Nephron (organoid): ENCODE measurements around the gene TMEM120B.

Experiments
- H3K27ac Mint-ChIP-seq, 3 experiments: 2 replicates each; pipeline ENCODE4 v1.8.0; 2020; ENCODE audit warnings: mixed read lengths in 3 of 3, mild to moderate bottlenecking in 2 of 3, moderate library complexity in 1 of 3
- H3K27me3 Mint-ChIP-seq: 2 replicates; pipeline ENCODE4 v1.8.0; 2021; ENCODE audit warnings: low read depth, mild to moderate bottlenecking, moderate library complexity, mixed read lengths
- H3K36me3 Mint-ChIP-seq: 2 replicates; pipeline ENCODE4 v1.8.0; 2020; ENCODE audit warnings: low read depth, mixed read lengths
- H3K4me1 Mint-ChIP-seq: 2 replicates; pipeline ENCODE4 v1.8.0; 2020; ENCODE audit warnings: mixed read lengths
- H3K4me3 Mint-ChIP-seq, 3 experiments: 2 replicates each; pipeline ENCODE4 v1.8.0; 2020; ENCODE audit warnings: mild to moderate bottlenecking in 3 of 3, mixed read lengths in 3 of 3, moderate library complexity in 2 of 3
- H3K9me3 Mint-ChIP-seq: 2 replicates; pipeline ENCODE4 v1.8.0; 2020; ENCODE audit warnings: mixed read lengths
- CTCF ChIP-seq, 3 experiments: fragments of 200-600 bp; sonication (generic); IDR thresholded peaks; one replicate each; pipeline ENCODE4 v1.5.0; 2021; ENCODE audit warnings: antibody characterized with exemption in 3 of 3; ENCODE audit not compliant: unreplicated experiment in 3 of 3

Gene TMEM120B

DNA sequence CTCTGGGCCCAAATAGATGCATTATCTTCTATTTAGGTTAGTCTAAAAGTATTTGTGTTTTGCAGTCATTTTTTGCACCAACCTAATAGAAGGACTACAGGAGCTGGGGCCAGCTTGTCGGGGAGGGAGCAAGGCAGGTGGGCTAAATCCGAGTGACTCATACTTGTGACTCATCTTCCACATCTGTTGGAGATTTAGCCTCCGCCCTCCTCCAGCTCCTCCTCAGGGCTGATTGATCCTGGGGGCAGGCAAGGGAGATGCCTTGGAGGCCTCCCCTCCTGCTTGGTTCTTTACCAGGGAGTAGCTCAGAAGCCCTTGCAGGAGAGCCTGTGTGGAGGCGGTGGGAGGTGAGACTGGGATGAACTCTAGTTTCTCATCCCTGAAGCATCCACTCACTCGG is 53.0 kb downstream of the TMEM120B start:
- no peaks in the 10 kb centered on the region for H3K9me3 Mint-ChIP-seq
- H3K4me1 Mint-ChIP-seq, result peaks cover 37% of the 10 kb centered on the region
- no peaks in the 10 kb centered on the region for H3K27me3 Mint-ChIP-seq
- H3K4me3 Mint-ChIP-seq, result no peak overlapping the region
- peaks cover 4% of the 10 kb centered on the region for H3K36me3 Mint-ChIP-seq
- TF ChIP-seq CTCF (IDR thresholded peaks at IDR 0.05; ENCODE audit: unreplicated experiment in 3 of 3), result no peak
- peak overlapping the region in 2 of 3 experiments; percentile 37 to 44 for H3K27ac Mint-ChIP-seq

- TF ChIP-seq CTCF (IDR thresholded peaks at IDR 0.05; ENCODE audit: unreplicated experiment in 3 of 3), result no peak
- Mint-ChIP-seq H3K27me3 (no peaks in the 10 kb centered on the region), H3K4me3 (no peak overlapping the region), H3K4me1 (peaks cover 44% of the 10 kb centered on the region), H3K27ac (no peak overlapping the region), H3K9me3 (no peaks in the 10 kb centered on the region), H3K36me3 (peaks cover 4% of the 10 kb centered on the region)
Measured at GRCh38 chr12:121766290-121767039, 53.9 kb downstream of the TMEM120B start.

- H3K36me3 Mint-ChIP-seq, result no peaks in the 10 kb centered on the region
- H3K4me3 Mint-ChIP-seq, result no peak overlapping the region
- TF ChIP-seq CTCF (IDR thresholded peaks at IDR 0.05; ENCODE audit: unreplicated experiment in 3 of 3), result no peak
- H3K27ac Mint-ChIP-seq, result peak overlapping the region; percentile 75 to 95 (median 93)
- no peaks in the 10 kb centered on the region for H3K9me3 Mint-ChIP-seq
- H3K4me1 Mint-ChIP-seq, result peaks cover 40% of the 10 kb centered on the region
- no peaks in the 10 kb centered on the region for H3K27me3 Mint-ChIP-seq
Measured at GRCh38 chr12:121767525-121768016, 55.0 kb downstream of the TMEM120B start.

DNA sequence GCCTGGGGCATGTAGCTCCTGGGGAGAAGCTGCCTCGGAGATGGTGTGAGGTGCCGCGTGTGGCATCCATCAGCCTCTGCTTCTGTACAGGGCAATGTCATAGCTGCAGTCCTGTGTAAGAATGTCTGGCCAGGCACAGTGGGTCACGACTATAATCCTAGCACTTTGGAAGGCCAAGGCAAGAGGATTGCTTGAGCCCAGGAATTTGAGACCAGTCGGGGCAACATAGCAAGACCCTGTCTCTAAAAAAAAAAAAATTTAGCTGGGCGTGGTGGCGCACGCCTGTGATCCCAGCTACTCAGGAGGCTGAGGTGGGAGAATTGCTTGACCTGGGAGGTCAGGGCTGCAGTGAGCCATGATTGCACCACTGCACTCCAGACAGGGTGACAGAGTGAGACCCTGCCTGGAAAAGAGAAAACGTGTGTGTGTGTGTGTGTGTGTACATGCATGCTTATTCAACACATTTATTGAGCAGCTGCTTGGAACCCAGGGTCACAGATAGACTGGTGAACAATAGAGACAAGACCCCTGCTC is 56.8 kb downstream of the TMEM120B start:
- Mint-ChIP-seq H3K4me3 (no peak overlapping the region), H3K4me1 (peaks cover 52% of the 10 kb centered on the region), H3K36me3 (no peaks in the 10 kb centered on the region), H3K9me3 (no peaks in the 10 kb centered on the region), H3K27me3 (no peaks in the 10 kb centered on the region), H3K27ac (peak overlapping the region; percentile 29 to 63 (median 56))
- no peak for TF ChIP-seq CTCF (IDR thresholded peaks at IDR 0.05; ENCODE audit: unreplicated experiment in 3 of 3)

DNA sequence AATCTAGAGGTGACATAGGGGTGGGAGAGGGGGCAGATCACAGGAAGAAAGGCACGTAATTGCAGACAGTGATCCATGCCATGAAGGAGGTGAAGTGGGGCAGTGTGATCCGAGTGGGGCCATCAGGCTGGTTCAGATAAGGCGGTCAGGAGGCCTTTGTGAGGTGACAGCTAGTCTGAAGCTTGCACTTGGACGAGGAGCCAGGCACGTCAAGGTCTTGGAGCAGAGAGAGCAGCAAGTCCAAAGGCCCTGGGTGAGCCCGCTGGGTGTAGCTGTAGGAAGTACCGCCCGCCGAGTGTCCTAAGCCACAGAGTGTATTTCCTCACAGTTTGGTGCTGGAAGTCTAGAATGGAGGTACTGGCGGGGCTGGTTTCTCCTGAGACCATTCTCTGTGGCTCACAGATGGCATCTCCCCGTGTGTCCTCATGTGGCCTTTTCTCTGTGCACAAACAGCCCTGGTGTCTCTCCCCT is 57.3 kb downstream of the TMEM120B start:
- H3K36me3 Mint-ChIP-seq, result no peaks in the 10 kb centered on the region
- H3K27ac Mint-ChIP-seq, result peak overlapping the region; percentile 29 to 63 (median 56)
- H3K4me1 Mint-ChIP-seq, result peaks cover 52% of the 10 kb centered on the region
- H3K9me3 Mint-ChIP-seq, result no peaks in the 10 kb centered on the region
- H3K27me3 Mint-ChIP-seq, result no peaks in the 10 kb centered on the region
- H3K4me3 Mint-ChIP-seq, result no peak overlapping the region
- no peak for TF ChIP-seq CTCF (IDR thresholded peaks at IDR 0.05; ENCODE audit: unreplicated experiment in 3 of 3)
